Bronchial epithelial cell (primary cell): ENCODE results near the gene RPTOR. TPM values are rescaled to one million over a fixed set of nuclear protein-coding genes. Genes with fewer than 3 reads are reported as not detected.
A peak's percentile ranks its signal among the peaks of the same experiment; 100 is the strongest.

Experiments
- DNase-seq: peaks from one replicate; pipeline ENCODE4 v3.0.0-alpha.2; 2010; ENCODE audit warnings: low read depth
- FAIRE-seq: peaks from 2 replicates; lab custom pipeline; 2011; peaks lifted over from hg19 to GRCh38; lab: Jason Lieb, UNC
- H3K27me3 ChIP-seq: 2 replicates; pipeline ENCODE4 v1.5.1; 2011; ENCODE audit warnings: low read length; ENCODE audit not compliant: control insufficient read depth, insufficient read depth
- H3K36me3 ChIP-seq: 2 replicates; pipeline ENCODE4 v1.5.1; 2011; ENCODE audit warnings: low read length; ENCODE audit not compliant: control insufficient read depth, insufficient read depth
- H3K4me3 ChIP-seq: 2 replicates; pipeline ENCODE4 v1.5.1; 2011; ENCODE audit warnings: mild to moderate bottlenecking, low read depth, low read length, control low read depth
- CTCF ChIP-seq: IDR thresholded peaks from 2 replicates; pipeline ENCODE4 v1.5.1; 2011; ENCODE audit warnings: mild to moderate bottlenecking, moderate library complexity, low read length, control low read depth, inconsistent platforms; ENCODE audit not compliant: insufficient read depth, severe bottlenecking
- total RNA-seq: library from RNA; depleted of rRNA; stranded (reverse); fragments of >200 nt; gene quantifications from 2 replicates; pipeline ENCODE4 v1.2.1, GENCODE V29; 2014

Gene RPTOR
- total RNA-seq, 1 donor from 2014 or later, result 14.0 TPM

GRCh38 chr17:80666867-80667266 lies 122.2 kb downstream of the RPTOR start:
- DNase-seq (no peak), FAIRE-seq (no peak)
- no peaks in the 10 kb centered on the region for H3K36me3 ChIP-seq
- no peak for TF ChIP-seq CTCF
- H3K27me3 ChIP-seq, result no peaks in the 10 kb centered on the region
- H3K4me3 ChIP-seq, result no peak overlapping the region

GRCh38 chr17:80667462-80668277 lies 123.0 kb downstream of the RPTOR start:
- Histone ChIP-seq H3K36me3 (no peaks in the 10 kb centered on the region), H3K4me3 (no peak overlapping the region), H3K27me3 (no peaks in the 10 kb centered on the region)
- no peak for DNase-seq
- no peak for FAIRE-seq
- no peak for TF ChIP-seq CTCF

GRCh38 chr17:80668375-80669148 lies 123.9 kb downstream of the RPTOR start:
- peak; percentile 50 for FAIRE-seq
- no peaks in the 10 kb centered on the region for H3K27me3 ChIP-seq
- H3K4me3 ChIP-seq, result no peak overlapping the region
- TF ChIP-seq CTCF, result no peak
- no peak for DNase-seq
- H3K36me3 ChIP-seq, result no peaks in the 10 kb centered on the region

GRCh38 chr17:80671039-80671824 lies 126.6 kb downstream of the RPTOR start:
- FAIRE-seq (no peak), DNase-seq (no peak)
- no peaks in the 10 kb centered on the region for H3K36me3 ChIP-seq
- no peak for TF ChIP-seq CTCF
- H3K27me3 ChIP-seq, result no peaks in the 10 kb centered on the region
- no peak overlapping the region for H3K4me3 ChIP-seq

GRCh38 chr17:80671825-80672110 lies 127.1 kb downstream of the RPTOR start:
- DNase-seq (no peak), FAIRE-seq (no peak)
- no peak overlapping the region for H3K4me3 ChIP-seq
- peaks cover 1% of the 10 kb centered on the region for H3K36me3 ChIP-seq
- no peaks in the 10 kb centered on the region for H3K27me3 ChIP-seq
- no peak for TF ChIP-seq CTCF
